Ovary (tissue), 9 donors: ENCODE data around the gene PIAS1. TPM values are rescaled to one million over a fixed set of nuclear protein-coding genes. Genes with fewer than 3 reads are reported as not detected.

ENCODE experiments used
- DNase-seq, 5 donors: peaks; one replicate each; pipeline ENCODE4 v3.0.0-alpha.2; 2019 to 2020
- H3K27ac ChIP-seq, 2 donors: fragments of 200-600 bp; one replicate each; pipeline versions ENCODE4 v1.5.1 to v1.8.0; 2019 to 2022
- H3K27me3 ChIP-seq: fragments of 200-600 bp; one replicate; pipeline ENCODE4 v1.8.0; 2022
- H3K36me3 ChIP-seq: fragments of 200-600 bp; sonication (generic); one replicate; pipeline ENCODE4 v1.5.1; 2019
- H3K4me1 ChIP-seq: one replicate; pipeline ENCODE4 v1.8.1; 2013; ENCODE audit warnings: mild to moderate bottlenecking, moderate library complexity; ENCODE audit not compliant: insufficient read depth
- H3K4me3 ChIP-seq: fragments of 200-600 bp; sonication (generic); one replicate; pipeline ENCODE4 v1.5.1; 2017
- H3K9me3 ChIP-seq, 2 donors: fragments of 200-600 bp in 1 of 2; sonication (generic) in 1 of 2; one replicate each; pipeline versions ENCODE4 v1.5.1 to v1.8.1; 2013 to 2019; ENCODE audit warnings: mild to moderate bottlenecking in 1 of 2, moderate library complexity in 1 of 2
- EP300 ChIP-seq: sonication (generic); formaldehyde crosslinking; IDR thresholded peaks from one replicate; pipeline ENCODE4 v1.6.1; 2017; ENCODE audit warnings: antibody characterized with exemption
- POLR2A ChIP-seq: fragments of 450-650 bp; IDR thresholded peaks from one replicate; pipeline ENCODE4 v1.6.1; 2017; ENCODE audit warnings: antibody characterized with exemption, mild to moderate bottlenecking, moderate library complexity
- WGBS, 3 donors: extraction: QIAGEN DNeasy Blood & Tissue Kit in 1 of 3; methylation state at CpG; one replicate each; pipeline versions ENCODE4 v1.1.5 to v1.1.7; 2013 to 2017; 5-methylcytosine and 5-hydroxymethylcytosine counted together
- intact Hi-C, 4 donors: fragments of 100-400 bp; cut with DNase I; formaldehyde crosslinking; loops; one replicate each; pipeline versions ENCODE4 v1.11.0 to v1.15.1; 2022 to 2023
- polyA plus RNA-seq, 2 donors: library from polyadenylated mRNA; stranded (reverse); fragments of 200-250 nt in 1 of 2; fragments of 350-450 nt in 1 of 2; fragmentation: Illumina TruSeq in 1 of 2; extraction: RNeasy Lipid Tissue Mini Kit (QIAGEN cat#74804) in 1 of 2; gene quantifications; one replicate each; pipeline ENCODE4 v1.2.3, GENCODE V29; 2013 to 2014
- total RNA-seq, 7 donors: library from RNA; depleted of rRNA in 2 of 7; stranded (reverse); fragments of >200 nt in 2 of 7; fragmentation: NEBNext Ultra II Directional in 3 of 7; extraction: Animal tissue kit (Norgen Biotek cat#: 25700) in 3 of 7; gene quantifications; one replicate each; pipeline versions ENCODE4 v1.1.0 to v1.2.4, GENCODE V29; 2016 to 2023
- TF ChIP-seq, protein P1 (sequence below), 3 donors: fragments of 450-650 bp in 2 of 3; fragments of 200-600 bp in 1 of 3; IDR thresholded peaks; one replicate each; pipeline versions ENCODE4 v1.5.1 to v1.8.0; 2016 to 2022; ENCODE audit warnings: antibody characterized with exemption in 3 of 3, mild to moderate bottlenecking in 1 of 3
- donor health status: DM: no; HTN: no; CAD: no; lungs with moderate emphysema.
- donor health status: DM: no; HTN: no; CAD: no.
- donor health status: Bipolar disorder and iron deficiency.
- donor health status: DM: yes; HTN: yes; CAD: no.
- donor health status: DM: no; HTN: no; CAD: no.
- donor health status: DM: yes; HTN: yes; CAD: no.

Gene PIAS1
- total and polyA plus RNA-seq, 9 donors: 18.6 to 75.4 (median 48.6) TPM

DNA sequence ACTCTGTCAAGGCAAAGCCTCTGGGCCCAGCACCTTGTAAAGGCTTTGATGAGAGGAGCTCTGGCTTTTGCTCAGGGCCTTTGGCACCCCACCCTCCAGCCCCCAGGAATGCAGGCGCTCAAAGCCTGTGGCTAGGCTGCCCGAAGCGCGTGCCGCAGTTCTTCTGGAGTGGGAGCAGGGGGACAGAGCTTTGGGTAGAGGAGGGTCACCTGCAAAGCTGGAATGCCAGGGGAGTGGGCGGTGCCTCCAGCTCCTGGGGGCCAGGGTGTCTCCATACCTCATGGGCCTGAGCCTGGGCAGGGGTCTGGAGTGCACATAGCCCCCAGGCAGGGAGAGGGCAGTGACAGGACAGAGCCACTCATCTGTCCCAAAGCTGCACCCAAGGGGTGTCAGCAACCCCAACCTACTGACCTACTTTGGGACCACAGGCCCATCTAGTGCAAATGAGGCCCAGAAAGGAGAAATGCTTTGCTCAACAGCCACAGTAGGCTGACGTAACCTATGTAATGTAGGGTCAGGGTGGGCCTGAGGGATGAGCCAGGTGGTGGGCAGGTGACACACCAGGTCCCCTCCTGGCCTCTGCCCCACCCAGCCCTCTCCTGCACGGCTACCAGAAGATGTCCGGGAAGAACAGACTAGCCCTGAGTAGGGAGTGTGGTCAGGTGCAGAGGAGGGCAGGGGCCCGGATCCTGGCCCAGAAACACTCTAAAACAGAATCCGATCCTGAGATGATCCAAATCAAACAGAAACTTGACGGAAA, 153.2 kb downstream of the PIAS1 start:
- TF ChIP-seq POLR2A: no peak
- TF ChIP-seq, protein P1, sequence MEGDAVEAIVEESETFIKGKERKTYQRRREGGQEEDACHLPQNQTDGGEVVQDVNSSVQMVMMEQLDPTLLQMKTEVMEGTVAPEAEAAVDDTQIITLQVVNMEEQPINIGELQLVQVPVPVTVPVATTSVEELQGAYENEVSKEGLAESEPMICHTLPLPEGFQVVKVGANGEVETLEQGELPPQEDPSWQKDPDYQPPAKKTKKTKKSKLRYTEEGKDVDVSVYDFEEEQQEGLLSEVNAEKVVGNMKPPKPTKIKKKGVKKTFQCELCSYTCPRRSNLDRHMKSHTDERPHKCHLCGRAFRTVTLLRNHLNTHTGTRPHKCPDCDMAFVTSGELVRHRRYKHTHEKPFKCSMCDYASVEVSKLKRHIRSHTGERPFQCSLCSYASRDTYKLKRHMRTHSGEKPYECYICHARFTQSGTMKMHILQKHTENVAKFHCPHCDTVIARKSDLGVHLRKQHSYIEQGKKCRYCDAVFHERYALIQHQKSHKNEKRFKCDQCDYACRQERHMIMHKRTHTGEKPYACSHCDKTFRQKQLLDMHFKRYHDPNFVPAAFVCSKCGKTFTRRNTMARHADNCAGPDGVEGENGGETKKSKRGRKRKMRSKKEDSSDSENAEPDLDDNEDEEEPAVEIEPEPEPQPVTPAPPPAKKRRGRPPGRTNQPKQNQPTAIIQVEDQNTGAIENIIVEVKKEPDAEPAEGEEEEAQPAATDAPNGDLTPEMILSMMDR (IDR thresholded peaks at IDR 0.05): no peak
- no peak for TF ChIP-seq EP300
- H3K27ac ChIP-seq: no peak overlapping the region
- H3K36me3 ChIP-seq: no peaks in the 10 kb centered on the region
- 88 to 94% (median 90%) methylated on average over 12 of the region's 12 CpGs for WGBS, 3 donors
- intact Hi-C loops: no loop called here
- H3K9me3 ChIP-seq: no peaks in the 10 kb centered on the region
- peak in 1 of 5 donors; percentile 20 for DNase-seq
- H3K4me3 ChIP-seq: no peak overlapping the region
- H3K27me3 ChIP-seq: no peaks in the 10 kb centered on the region
- H3K4me1 ChIP-seq: peaks cover 9% of the 10 kb centered on the region

DNA sequence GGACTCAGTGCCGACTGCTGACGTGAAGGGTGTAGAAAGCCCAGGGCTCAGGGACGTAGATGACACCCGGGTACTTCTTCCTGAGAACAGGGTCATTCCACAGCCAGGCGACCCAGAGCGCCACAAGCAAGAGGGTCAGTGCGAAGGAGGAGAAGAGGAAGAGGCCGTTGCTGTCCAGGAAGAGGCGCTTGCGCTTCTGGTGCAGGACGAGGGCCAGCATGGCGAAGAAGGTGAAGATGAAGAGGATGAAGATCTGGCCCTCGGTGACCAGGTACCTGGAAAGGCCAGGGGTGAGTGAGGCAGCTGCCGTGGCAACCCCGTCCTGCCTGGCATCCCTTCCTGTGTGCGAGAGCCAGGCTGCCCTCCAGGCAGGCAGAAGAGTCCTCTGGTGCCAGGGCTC, 154.0 kb downstream of the PIAS1 start:
- Histone ChIP-seq H3K4me3 (no peak overlapping the region), H3K27me3 (no peaks in the 10 kb centered on the region), H3K9me3 (no peaks in the 10 kb centered on the region), H3K36me3 (no peaks in the 10 kb centered on the region), H3K27ac (no peak overlapping the region), H3K4me1 (peaks cover 9% of the 10 kb centered on the region)
- WGBS, 3 donors: 88 to 94% (median 88%) methylated on average over 16 of the region's 16 CpGs
- intact Hi-C loops: no loop called here
- DNase-seq: no peak
- TF ChIP-seq, protein P1 (IDR thresholded peaks at IDR 0.05): no peak
- no peak for TF ChIP-seq POLR2A
- TF ChIP-seq EP300: no peak

DNA sequence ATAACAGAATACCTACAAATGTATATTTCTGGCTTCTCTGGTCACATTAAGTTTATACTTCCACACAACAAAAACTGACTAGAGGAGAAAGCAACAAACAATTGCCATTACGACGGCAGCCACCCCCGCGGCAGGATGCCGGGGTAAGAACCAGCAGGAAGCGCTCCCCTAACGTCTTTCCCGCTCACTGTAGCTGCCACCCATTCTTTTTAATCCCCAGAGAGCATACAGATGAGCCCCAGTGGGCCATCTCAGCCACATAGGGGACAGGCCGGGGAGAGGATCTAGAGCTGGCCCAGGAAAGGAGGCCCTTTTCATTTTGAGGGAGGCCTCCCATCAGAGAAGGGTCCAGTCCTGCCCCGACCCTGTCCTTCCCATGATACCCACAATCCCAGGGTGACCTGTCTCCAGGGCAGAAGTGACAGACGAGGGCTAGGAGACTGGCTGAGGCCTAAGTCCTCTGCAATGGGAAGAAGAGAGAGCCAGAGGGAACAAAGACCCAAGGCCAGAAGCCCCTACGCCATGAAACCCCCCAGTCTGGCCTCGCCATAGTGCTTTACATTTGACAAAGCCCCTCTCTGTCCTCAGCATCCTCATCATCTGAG, 154.6 kb downstream of the PIAS1 start:
- TF ChIP-seq, protein P1 (IDR thresholded peaks at IDR 0.05): no peak
- no peak for TF ChIP-seq POLR2A
- intact Hi-C loops: no loop called here
- Histone ChIP-seq H3K4me1 (peaks cover 9% of the 10 kb centered on the region), H3K9me3 (no peaks in the 10 kb centered on the region), H3K36me3 (no peaks in the 10 kb centered on the region), H3K4me3 (no peak overlapping the region), H3K27me3 (no peaks in the 10 kb centered on the region), H3K27ac (no peak overlapping the region)
- WGBS, 3 donors: 92 to 96% (median 92%) methylated on average over 13 of the region's 13 CpGs
- DNase-seq: no peak

DNA sequence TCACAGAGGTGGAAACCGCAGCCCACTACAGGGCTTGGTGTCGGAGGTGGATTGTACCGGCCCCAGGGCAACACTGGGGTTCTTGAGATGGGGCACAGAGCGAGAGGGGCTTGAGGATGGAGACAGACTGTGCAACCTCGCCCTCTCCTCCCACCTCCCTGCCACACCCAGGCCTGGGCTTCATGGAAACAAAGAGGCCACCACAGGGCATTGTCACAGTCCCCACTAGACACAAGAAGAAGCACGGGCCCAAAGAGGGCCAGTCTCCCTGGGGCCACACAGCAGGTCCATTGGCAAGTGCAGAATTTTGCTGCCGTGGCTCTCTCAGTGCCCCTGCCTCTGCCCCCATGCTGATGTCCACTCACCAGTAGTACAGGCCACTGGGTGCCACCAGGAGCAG, 155.2 kb downstream of the PIAS1 start:
- intact Hi-C loops: no loop called here
- DNase-seq: no peak
- no peak overlapping the region for H3K27ac ChIP-seq
- WGBS, 3 donors: 90 to 94% (median 91%) methylated on average over 7 of the region's 7 CpGs
- H3K36me3 ChIP-seq: no peaks in the 10 kb centered on the region
- H3K4me1 ChIP-seq: peaks cover 9% of the 10 kb centered on the region
- no peaks in the 10 kb centered on the region for H3K9me3 ChIP-seq
- no peak overlapping the region for H3K4me3 ChIP-seq
- H3K27me3 ChIP-seq: no peaks in the 10 kb centered on the region
- TF ChIP-seq EP300 (no peak), POLR2A (no peak)
- TF ChIP-seq, protein P1 (IDR thresholded peaks at IDR 0.05): no peak
